A549 (cell line): ENCODE data around the gene NXN.

Experiments used
- CBX2 ChIP-seq: fragments of 200-600 bp; sonication (generic); IDR thresholded peaks from 2 replicates; pipeline ENCODE4 v1.6.1; 2016; ENCODE audit warnings: low read depth, mild to moderate bottlenecking, borderline replicate concordance
- HDAC2 ChIP-seq: fragments of 200-600 bp; sonication (generic); IDR thresholded peaks from 2 replicates; pipeline ENCODE4 v1.6.1; 2016
- JUNB ChIP-seq: fragments of >200 bp; sonication (Bioruptor Twin); formaldehyde crosslinking; IDR thresholded peaks from 2 replicates; pipeline ENCODE4 v1.6.1; 2016
- NFE2L2 ChIP-seq: fragments of 150-350 bp; conservative IDR thresholded peaks from 2 replicates; pipeline ENCODE4 v1.6.1; 2014; ENCODE audit warnings: low read length
- POLR2A ChIP-seq: IDR thresholded peaks from 2 replicates; pipeline ENCODE4 v1.6.1; 2012; ENCODE audit warnings: mild to moderate bottlenecking, low read length
- POLR2AphosphoS2 ChIP-seq: conservative IDR thresholded peaks from 2 replicates; pipeline ENCODE4 v1.6.1; 2012; ENCODE audit warnings: low read length, improper control_type of control experiment, inconsistent platforms
- RAD21 ChIP-seq, 2 experiments: fragments of >200 bp in 1 of 2; sonication (Bioruptor Twin) in 1 of 2; formaldehyde crosslinking in 1 of 2; IDR thresholded peaks in 1 of 2; conservative IDR thresholded peaks in 1 of 2; 2 replicates in 1 of 2; 3 replicates in 1 of 2; pipeline ENCODE4 v1.6.1; 2012 to 2018; ENCODE audit warnings: inconsistent platforms in 1 of 2
- RNF2 ChIP-seq: fragments of 200-600 bp; sonication (generic); IDR thresholded peaks from 2 replicates; pipeline ENCODE4 v1.6.1; 2016; ENCODE audit warnings: low read depth, mild to moderate bottlenecking, antibody characterized with exemption, moderate library complexity, borderline replicate concordance
- SREBF2 ChIP-seq: fragments of 450-650 bp; IDR thresholded peaks from 2 replicates; pipeline ENCODE4 v1.6.1; 2014; ENCODE audit warnings: mild to moderate bottlenecking, moderate library complexity
- ZC3H11A ChIP-seq: fragments of 450-650 bp; IDR thresholded peaks from 2 replicates; pipeline ENCODE4 v1.6.1; 2014; ENCODE audit warnings: antibody characterized with exemption, mild to moderate bottlenecking
- TF ChIP-seq, protein P1 (sequence below): fragments of >200 bp; sonication (Bioruptor Twin); formaldehyde crosslinking; IDR thresholded peaks from 3 replicates; pipeline ENCODE4 v1.5.1; 2016
- TF ChIP-seq, protein P2 (sequence below): fragments of 200-600 bp; sonication (generic); IDR thresholded peaks from 2 replicates; pipeline ENCODE4 v1.6.1; 2016; ENCODE audit warnings: antibody characterized with exemption, mild to moderate bottlenecking, moderate library complexity

DNA sequence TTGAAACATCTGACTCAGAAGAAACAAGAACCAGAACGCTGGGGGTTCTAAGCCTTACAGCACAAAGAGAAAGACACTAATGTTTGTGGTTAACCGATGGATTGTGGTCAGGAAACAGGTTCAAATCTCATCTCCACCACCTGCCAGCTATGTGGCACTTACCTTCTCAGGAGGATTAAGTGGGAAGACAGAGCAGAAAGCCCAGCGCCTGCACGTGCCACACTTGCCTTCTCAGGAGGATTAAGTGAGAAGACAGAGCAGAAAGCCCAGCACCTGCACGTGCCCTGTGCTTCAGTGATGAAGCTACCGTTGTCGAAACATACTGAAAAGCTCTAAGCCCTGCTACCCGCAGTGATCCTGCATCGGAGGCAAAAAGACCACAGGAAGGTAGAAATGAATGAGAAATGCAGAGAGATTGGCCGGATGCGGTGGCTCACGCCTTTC is 90.6 kb downstream of the NXN start:
- TF ChIP-seq CBX2 (no peak), POLR2AphosphoS2 (no peak), POLR2A (no peak), RAD21 (conservative IDR thresholded peaks at IDR 0.05 in 1 of 2, IDR thresholded peaks at IDR 0.05 in 1 of 2) (no peak), SREBF2 (no peak), NFE2L2 (no peak), RNF2 (no peak), ZC3H11A (no peak), HDAC2 (no peak), JUNB (no peak)
- TF ChIP-seq, protein P1, sequence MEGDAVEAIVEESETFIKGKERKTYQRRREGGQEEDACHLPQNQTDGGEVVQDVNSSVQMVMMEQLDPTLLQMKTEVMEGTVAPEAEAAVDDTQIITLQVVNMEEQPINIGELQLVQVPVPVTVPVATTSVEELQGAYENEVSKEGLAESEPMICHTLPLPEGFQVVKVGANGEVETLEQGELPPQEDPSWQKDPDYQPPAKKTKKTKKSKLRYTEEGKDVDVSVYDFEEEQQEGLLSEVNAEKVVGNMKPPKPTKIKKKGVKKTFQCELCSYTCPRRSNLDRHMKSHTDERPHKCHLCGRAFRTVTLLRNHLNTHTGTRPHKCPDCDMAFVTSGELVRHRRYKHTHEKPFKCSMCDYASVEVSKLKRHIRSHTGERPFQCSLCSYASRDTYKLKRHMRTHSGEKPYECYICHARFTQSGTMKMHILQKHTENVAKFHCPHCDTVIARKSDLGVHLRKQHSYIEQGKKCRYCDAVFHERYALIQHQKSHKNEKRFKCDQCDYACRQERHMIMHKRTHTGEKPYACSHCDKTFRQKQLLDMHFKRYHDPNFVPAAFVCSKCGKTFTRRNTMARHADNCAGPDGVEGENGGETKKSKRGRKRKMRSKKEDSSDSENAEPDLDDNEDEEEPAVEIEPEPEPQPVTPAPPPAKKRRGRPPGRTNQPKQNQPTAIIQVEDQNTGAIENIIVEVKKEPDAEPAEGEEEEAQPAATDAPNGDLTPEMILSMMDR = no peak
- TF ChIP-seq, protein P2, sequence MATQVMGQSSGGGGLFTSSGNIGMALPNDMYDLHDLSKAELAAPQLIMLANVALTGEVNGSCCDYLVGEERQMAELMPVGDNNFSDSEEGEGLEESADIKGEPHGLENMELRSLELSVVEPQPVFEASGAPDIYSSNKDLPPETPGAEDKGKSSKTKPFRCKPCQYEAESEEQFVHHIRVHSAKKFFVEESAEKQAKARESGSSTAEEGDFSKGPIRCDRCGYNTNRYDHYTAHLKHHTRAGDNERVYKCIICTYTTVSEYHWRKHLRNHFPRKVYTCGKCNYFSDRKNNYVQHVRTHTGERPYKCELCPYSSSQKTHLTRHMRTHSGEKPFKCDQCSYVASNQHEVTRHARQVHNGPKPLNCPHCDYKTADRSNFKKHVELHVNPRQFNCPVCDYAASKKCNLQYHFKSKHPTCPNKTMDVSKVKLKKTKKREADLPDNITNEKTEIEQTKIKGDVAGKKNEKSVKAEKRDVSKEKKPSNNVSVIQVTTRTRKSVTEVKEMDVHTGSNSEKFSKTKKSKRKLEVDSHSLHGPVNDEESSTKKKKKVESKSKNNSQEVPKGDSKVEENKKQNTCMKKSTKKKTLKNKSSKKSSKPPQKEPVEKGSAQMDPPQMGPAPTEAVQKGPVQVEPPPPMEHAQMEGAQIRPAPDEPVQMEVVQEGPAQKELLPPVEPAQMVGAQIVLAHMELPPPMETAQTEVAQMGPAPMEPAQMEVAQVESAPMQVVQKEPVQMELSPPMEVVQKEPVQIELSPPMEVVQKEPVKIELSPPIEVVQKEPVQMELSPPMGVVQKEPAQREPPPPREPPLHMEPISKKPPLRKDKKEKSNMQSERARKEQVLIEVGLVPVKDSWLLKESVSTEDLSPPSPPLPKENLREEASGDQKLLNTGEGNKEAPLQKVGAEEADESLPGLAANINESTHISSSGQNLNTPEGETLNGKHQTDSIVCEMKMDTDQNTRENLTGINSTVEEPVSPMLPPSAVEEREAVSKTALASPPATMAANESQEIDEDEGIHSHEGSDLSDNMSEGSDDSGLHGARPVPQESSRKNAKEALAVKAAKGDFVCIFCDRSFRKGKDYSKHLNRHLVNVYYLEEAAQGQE = no peak
